Keratinocyte (primary cell): ENCODE data around the gene ADAMTSL3. TPM values are rescaled to one million over a fixed set of nuclear protein-coding genes. Genes with fewer than 3 reads are reported as not detected.

Source experiments
- DNase-seq: peaks from one replicate; pipeline ENCODE4 v3.0.0-alpha.2; 2011; ENCODE audit warnings: low read depth, missing footprints, low spot score
- FAIRE-seq: peaks from 2 replicates; lab custom pipeline; 2011; peaks lifted over from hg19 to GRCh38; lab: Jason Lieb, UNC
- H2AFZ ChIP-seq: 2 replicates; pipeline ENCODE4 v1.6.0; 2012; ENCODE audit warnings: low read length, control low read depth, inconsistent platforms; ENCODE audit not compliant: control insufficient read depth
- H3K27ac ChIP-seq: 2 replicates; pipeline ENCODE4 v1.5.1; 2011; ENCODE audit warnings: low read length; ENCODE audit not compliant: control insufficient read depth, insufficient read depth
- H3K27me3 ChIP-seq: 3 replicates; pipeline ENCODE4 v1.6.0; 2011; ENCODE audit warnings: low read length; ENCODE audit not compliant: control insufficient read depth, insufficient read depth; ENCODE audit errors: extremely low read depth
- H3K36me3 ChIP-seq, 2 experiments: 2 replicates in 1 of 2; 3 replicates in 1 of 2; pipeline ENCODE4 v1.5.1; 2011; ENCODE audit warnings: low read length in 2 of 2, mild to moderate bottlenecking in 1 of 2; ENCODE audit not compliant: control insufficient read depth in 2 of 2, insufficient read depth in 2 of 2; ENCODE audit errors: extremely low read depth in 1 of 2
- H3K4me1 ChIP-seq: 3 replicates; pipeline ENCODE4 v1.5.1; 2011; ENCODE audit warnings: low read length; ENCODE audit not compliant: control insufficient read depth, insufficient read depth; ENCODE audit errors: extremely low read depth
- H3K4me2 ChIP-seq: 3 replicates; pipeline ENCODE4 v1.6.0; 2011; ENCODE audit warnings: low read depth, low read length; ENCODE audit not compliant: control insufficient read depth, insufficient read depth; ENCODE audit errors: extremely low read depth
- H3K4me3 ChIP-seq, 3 experiments: fragments of 200-600 bp in 1 of 3; sonication (generic) in 1 of 3; 2 replicates in 2 of 3; 3 replicates in 1 of 3; pipeline ENCODE4 v1.5.1; 2011 to 2016; ENCODE audit warnings: low read length in 3 of 3, mild to moderate bottlenecking in 3 of 3, control low read depth in 2 of 3, inconsistent platforms in 1 of 3, low read depth in 1 of 3, mixed read lengths in 1 of 3, mixed run types in 1 of 3, moderate library complexity in 1 of 3; ENCODE audit not compliant: control insufficient read depth in 2 of 3, insufficient read depth in 2 of 3; ENCODE audit errors: extremely low read depth in 1 of 3
- H3K79me2 ChIP-seq: 2 replicates; pipeline ENCODE4 v1.6.0; 2012; ENCODE audit warnings: low read length; ENCODE audit not compliant: control insufficient read depth, insufficient read depth
- H3K9ac ChIP-seq: 3 replicates; pipeline ENCODE4 v1.6.0; 2011; ENCODE audit warnings: low read length; ENCODE audit not compliant: control insufficient read depth, insufficient read depth; ENCODE audit errors: extremely low read depth
- H3K9me1 ChIP-seq: 3 replicates; pipeline ENCODE4 v1.6.0; 2011; ENCODE audit warnings: low read length; ENCODE audit not compliant: control insufficient read depth, insufficient read depth; ENCODE audit errors: extremely low read depth
- H3K9me3 ChIP-seq: 2 replicates; pipeline ENCODE4 v1.5.1; 2012; ENCODE audit warnings: low read depth, low read length; ENCODE audit not compliant: control insufficient read depth
- H4K20me1 ChIP-seq: 3 replicates; pipeline ENCODE4 v1.6.0; 2011; ENCODE audit warnings: low read length; ENCODE audit not compliant: control insufficient read depth, insufficient read depth; ENCODE audit errors: extremely low read depth
- EZH2 ChIP-seq: IDR thresholded peaks from one replicate; pipeline ENCODE4 v1.6.1; 2012; ENCODE audit warnings: inconsistent platforms, mild to moderate bottlenecking, low read length, moderate library complexity
- dilution Hi-C: fragments of 300-500 bp; cut with MboI; formaldehyde crosslinking; loops from one replicate; pipeline ENCODE4 v1.7.0; 2020; ENCODE audit warnings: low sequenced_read_pairs; ENCODE audit not compliant: extremely low pct_ligation_motif_present
- polyA plus RNA-seq, 5 experiments: library from polyadenylated mRNA; depleted of rRNA in 3 of 5; stranded (reverse) in 3 of 5; stranded (forward) in 1 of 5; unstranded in 1 of 5; fragments of >200 nt; gene quantifications; 1 replicate in 1 of 5; 2 replicates in 3 of 5; 3 replicates in 1 of 5; pipeline versions ENCODE4 v1.2.1 to v1.2.3, GENCODE V29; 2011 to 2012; ENCODE audit warnings: missing spikeins in 2 of 5, low read depth in 1 of 5, low replicate concordance in 1 of 5
- TF ChIP-seq, protein P1 (sequence below), 3 experiments: IDR thresholded peaks in 1 of 3; conservative IDR thresholded peaks in 1 of 3; optimal IDR thresholded peaks in 1 of 3; 2 replicates in 2 of 3; 3 replicates in 1 of 3; pipeline versions ENCODE3 to v1.5.1; 2011; ENCODE audit warnings: low read length in 3 of 3, mild to moderate bottlenecking in 3 of 3, moderate library complexity in 2 of 3, control low read depth in 1 of 3, inconsistent platforms in 1 of 3; ENCODE audit not compliant: insufficient read depth in 2 of 3; ENCODE audit errors: extremely low read depth in 1 of 3

Gene ADAMTSL3
- polyA plus RNA-seq, 1 donor (not counting 4 experiments of a cell fraction or from before 2014, with no cell fraction given) = 0.01 TPM

DNA sequence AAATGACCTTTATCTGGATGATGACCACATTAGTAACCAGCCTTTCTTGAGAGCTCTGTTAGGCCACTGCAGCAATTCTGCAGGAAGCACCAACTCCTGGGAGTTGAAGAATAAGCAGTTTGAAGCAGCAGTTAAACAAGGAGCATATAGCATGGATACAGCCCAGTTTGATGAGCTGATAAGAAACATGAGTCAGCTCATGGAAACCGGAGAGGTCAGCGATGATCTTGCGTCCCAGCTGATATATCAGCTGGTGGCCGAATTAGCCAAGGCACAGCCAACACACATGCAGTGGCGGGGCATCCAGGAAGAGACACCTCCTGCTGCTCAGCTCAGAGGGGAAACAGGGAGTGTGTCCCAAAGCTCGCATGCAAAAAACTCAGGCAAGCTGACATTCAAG, 328.8 kb downstream of the ADAMTSL3 start:
- Histone ChIP-seq H4K20me1 (no peaks in the 10 kb centered on the region), H3K9me3 (no peaks in the 10 kb centered on the region), H3K36me3 (no peaks in the 10 kb centered on the region), H3K4me3 (no peak overlapping the region), H3K4me2 (no peak overlapping the region), H3K27ac (no peak overlapping the region), H3K4me1 (no peaks in the 10 kb centered on the region), H3K9ac (no peak overlapping the region), H2AFZ (no peak overlapping the region), H3K79me2 (no peaks in the 10 kb centered on the region), H3K9me1 (no peaks in the 10 kb centered on the region), H3K27me3 (no peaks in the 10 kb centered on the region)
- FAIRE-seq = no peak
- TF ChIP-seq, protein P1, sequence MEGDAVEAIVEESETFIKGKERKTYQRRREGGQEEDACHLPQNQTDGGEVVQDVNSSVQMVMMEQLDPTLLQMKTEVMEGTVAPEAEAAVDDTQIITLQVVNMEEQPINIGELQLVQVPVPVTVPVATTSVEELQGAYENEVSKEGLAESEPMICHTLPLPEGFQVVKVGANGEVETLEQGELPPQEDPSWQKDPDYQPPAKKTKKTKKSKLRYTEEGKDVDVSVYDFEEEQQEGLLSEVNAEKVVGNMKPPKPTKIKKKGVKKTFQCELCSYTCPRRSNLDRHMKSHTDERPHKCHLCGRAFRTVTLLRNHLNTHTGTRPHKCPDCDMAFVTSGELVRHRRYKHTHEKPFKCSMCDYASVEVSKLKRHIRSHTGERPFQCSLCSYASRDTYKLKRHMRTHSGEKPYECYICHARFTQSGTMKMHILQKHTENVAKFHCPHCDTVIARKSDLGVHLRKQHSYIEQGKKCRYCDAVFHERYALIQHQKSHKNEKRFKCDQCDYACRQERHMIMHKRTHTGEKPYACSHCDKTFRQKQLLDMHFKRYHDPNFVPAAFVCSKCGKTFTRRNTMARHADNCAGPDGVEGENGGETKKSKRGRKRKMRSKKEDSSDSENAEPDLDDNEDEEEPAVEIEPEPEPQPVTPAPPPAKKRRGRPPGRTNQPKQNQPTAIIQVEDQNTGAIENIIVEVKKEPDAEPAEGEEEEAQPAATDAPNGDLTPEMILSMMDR (optimal IDR thresholded peaks at IDR 0.05 in 1 of 3, IDR thresholded peaks at IDR 0.05 in 1 of 3, conservative IDR thresholded peaks at IDR 0.05 in 1 of 3; ENCODE audit: extremely low read depth in 1 of 3, insufficient read depth in 2 of 3, low read length in 3 of 3) = no peak
- no peak for TF ChIP-seq EZH2
- dilution Hi-C loops = no loop called here
- DNase-seq = no peak

DNA sequence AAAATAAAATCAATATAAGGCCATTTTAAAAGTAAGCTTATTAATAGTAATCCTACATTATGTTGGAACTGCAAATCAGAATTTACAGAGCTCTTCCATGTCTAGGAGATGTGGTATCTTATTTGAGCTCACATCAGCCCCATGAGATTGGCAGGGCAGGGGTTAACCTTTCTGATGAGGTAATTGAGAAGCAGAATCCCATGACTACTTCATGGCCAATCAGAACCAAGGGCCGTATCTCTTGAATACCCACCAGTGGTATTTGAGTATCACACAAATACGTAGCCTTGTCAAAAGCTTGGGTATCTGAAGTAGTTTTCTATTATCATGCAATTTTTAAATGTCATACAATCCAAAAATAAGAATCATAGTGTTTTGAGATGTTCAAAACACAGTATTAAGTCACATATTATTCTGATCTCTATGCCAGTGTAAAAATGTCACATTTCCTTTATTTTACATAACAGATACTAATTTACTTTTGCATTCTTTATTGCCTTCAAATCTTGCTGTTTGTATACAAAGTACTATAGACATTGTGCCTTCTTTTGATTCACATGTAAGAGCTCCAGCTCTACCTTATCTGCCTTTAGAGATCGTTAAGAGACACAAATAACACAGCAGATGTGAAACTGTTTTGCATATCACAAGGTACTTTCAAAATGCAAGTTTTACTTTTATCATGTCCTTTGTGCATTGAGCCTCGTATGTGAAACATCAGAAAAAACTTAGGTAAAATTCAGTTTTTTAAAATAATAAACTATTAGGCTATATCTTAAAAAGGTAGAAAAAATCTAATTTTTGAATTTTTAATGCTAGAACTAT, 329.9 kb downstream of the ADAMTSL3 start:
- Histone ChIP-seq H3K36me3 (no peaks in the 10 kb centered on the region), H3K27me3 (no peaks in the 10 kb centered on the region), H3K9me1 (no peaks in the 10 kb centered on the region), H4K20me1 (no peaks in the 10 kb centered on the region), H3K4me3 (no peak overlapping the region), H2AFZ (peak overlapping the region; percentile 52), H3K4me2 (no peak overlapping the region), H3K4me1 (no peaks in the 10 kb centered on the region), H3K27ac (no peak overlapping the region), H3K9me3 (no peaks in the 10 kb centered on the region), H3K9ac (no peak overlapping the region), H3K79me2 (no peaks in the 10 kb centered on the region)
- TF ChIP-seq EZH2 = no peak
- TF ChIP-seq, protein P1 (optimal IDR thresholded peaks at IDR 0.05 in 1 of 3, IDR thresholded peaks at IDR 0.05 in 1 of 3, conservative IDR thresholded peaks at IDR 0.05 in 1 of 3; ENCODE audit: extremely low read depth in 1 of 3, insufficient read depth in 2 of 3, low read length in 3 of 3) = no peak
- dilution Hi-C loops = no loop called here
- DNase-seq = no peak
- FAIRE-seq = peak; percentile 43
